AG09319 (cell line): Measurements from ENCODE around the gene PURA.

Experiments used
- DNase-seq: peaks from one replicate; pipeline ENCODE4 v3.0.0-alpha.2; 2010; ENCODE audit warnings: low read depth; ENCODE audit errors: extremely low read depth
- TF ChIP-seq, protein P1 (sequence below): IDR thresholded peaks from 2 replicates; pipeline ENCODE4 v1.5.1; 2011; ENCODE audit warnings: low read depth, mild to moderate bottlenecking, inconsistent platforms, low read length, moderate library complexity

The PURA gene

DNA sequence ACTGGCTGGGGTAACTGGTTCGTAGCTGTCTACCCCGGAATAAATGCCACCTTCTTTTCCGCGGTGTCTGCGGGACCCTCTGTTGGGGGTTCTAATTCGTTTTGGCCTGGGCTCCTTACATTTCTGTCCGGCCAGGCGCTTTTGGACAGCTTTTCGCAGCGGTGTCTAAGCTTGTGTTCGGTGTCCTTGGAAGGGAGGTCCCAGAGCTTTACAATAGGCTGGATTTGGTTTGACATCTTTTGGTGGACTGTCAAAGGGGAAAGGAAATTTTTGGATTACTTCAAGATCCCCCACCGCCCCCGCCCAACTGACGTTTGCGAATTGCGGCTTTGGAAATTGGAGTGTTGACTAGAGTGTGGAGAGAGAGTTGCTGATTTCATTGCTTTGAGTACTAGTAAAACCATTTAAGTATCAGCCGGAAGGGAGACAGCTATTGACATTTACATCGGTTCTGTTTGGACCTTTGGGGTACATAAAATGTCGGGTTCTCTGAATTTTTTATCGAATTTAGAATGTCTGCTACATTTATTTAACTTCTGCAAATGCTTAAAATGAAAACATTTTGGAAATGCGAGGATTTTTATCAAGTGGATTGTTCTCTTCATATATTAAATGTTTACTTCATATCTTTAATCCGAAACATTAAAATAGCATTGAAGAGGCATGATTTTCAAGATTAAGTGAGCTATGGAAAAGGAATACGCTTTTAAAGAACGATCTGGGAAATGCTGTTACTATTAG lies 4.7 kb upstream of the PURA start:
- no peak for DNase-seq

DNA sequence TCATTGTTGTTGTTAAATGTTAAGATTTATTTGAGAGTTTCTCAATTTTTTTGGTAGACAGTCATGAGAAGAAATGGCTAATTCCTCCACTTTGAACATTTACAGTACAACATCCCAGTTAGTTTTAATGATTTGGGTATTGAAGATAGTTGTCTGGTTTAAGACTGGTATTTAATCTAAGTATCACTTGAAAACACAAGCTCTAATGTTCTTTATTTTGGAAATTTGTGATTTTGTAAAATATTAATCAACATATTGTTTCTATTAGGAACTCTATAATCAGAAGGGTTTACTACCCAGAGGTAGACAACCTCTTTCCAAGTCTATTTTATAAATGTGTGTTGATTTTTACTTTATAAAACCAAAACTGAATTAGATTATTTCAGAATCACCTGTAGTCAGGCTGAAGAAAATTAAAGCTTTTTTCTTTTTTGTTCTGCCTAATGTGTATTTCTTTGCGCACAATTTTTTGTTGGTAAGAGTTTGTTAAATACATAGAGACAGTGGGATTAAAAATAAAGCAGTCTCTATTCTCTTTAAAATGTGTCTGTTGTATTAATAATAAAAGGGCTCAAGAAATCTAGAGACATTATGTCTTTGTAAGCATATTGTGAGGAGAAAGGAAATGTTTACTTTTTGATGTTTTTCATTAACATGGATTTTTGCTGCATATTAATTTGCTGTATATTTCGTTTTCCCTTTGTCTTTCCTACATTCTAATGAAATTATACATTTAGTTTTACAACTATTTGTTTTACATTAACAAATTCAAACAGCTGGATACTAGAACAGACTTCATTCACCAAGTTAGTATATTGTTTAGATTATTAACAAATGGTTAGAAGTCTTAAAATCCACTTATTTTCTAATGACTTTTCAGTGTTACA lies 3.9 kb upstream of the PURA start:
- TF ChIP-seq, protein P1, sequence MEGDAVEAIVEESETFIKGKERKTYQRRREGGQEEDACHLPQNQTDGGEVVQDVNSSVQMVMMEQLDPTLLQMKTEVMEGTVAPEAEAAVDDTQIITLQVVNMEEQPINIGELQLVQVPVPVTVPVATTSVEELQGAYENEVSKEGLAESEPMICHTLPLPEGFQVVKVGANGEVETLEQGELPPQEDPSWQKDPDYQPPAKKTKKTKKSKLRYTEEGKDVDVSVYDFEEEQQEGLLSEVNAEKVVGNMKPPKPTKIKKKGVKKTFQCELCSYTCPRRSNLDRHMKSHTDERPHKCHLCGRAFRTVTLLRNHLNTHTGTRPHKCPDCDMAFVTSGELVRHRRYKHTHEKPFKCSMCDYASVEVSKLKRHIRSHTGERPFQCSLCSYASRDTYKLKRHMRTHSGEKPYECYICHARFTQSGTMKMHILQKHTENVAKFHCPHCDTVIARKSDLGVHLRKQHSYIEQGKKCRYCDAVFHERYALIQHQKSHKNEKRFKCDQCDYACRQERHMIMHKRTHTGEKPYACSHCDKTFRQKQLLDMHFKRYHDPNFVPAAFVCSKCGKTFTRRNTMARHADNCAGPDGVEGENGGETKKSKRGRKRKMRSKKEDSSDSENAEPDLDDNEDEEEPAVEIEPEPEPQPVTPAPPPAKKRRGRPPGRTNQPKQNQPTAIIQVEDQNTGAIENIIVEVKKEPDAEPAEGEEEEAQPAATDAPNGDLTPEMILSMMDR = no peak
- no peak for DNase-seq

More for the DNA sequence above, 4.7 kb upstream of the PURA start:
- TF ChIP-seq, protein P1 = no peak

DNA sequence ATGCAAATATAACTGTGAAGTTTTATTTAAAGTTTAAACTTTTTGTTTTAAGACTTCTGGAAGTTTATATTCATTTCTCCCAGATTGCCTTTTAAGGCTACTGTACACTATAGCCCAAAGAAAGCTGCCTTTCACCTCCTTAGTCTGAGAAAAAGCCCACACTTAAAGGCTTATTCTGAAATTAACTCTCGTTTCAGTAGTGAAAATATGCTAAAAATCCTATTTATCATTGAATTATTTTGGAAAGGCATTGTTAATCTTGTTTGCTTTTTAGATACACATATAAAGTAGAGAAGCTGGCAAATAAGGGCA lies 3.3 kb upstream of the PURA start:
- DNase-seq = no peak
- TF ChIP-seq, protein P1 = no peak

DNA sequence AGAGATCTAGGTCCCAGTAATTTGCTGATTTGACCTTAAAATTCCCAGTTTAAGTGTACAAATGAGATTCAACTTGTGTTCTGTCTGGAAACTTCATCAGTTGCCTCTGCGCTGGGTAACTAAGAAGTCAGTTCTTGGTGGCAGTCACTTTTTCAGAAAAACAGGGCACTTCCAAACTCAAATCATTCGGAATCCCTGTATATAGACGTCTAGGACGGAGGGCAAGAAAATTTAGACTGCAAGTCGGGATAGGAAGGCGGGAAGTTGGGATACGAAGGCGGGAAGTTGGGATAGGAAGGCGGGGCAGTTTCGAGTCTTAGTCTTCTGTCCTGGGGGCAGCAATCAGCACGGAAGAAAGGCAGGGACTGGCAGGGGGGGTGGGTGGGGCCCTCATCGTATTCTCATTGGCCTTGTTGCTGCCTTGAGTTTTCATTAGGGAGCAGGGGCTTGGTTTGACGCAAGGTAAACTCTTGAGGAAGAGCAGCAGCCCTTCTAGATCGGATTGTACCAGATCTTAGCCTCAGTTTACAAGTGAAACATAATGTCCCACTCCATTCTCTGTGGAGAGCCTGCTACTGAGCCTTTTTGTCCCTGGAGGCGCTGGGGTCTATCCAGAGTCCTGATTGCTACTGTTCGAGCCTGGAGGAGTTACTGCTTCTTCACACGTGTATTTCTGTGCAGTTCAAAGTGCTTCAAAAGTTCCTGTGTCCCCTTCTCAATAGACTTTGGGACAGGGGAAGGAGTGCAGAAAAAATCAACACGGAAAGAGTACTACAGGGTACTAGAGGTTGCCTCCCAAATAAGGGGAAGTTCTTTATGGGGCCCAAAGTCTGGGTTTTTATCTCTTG lies 2.7 kb upstream of the PURA start:
- no peak for DNase-seq
- TF ChIP-seq, protein P1 = no peak

DNA sequence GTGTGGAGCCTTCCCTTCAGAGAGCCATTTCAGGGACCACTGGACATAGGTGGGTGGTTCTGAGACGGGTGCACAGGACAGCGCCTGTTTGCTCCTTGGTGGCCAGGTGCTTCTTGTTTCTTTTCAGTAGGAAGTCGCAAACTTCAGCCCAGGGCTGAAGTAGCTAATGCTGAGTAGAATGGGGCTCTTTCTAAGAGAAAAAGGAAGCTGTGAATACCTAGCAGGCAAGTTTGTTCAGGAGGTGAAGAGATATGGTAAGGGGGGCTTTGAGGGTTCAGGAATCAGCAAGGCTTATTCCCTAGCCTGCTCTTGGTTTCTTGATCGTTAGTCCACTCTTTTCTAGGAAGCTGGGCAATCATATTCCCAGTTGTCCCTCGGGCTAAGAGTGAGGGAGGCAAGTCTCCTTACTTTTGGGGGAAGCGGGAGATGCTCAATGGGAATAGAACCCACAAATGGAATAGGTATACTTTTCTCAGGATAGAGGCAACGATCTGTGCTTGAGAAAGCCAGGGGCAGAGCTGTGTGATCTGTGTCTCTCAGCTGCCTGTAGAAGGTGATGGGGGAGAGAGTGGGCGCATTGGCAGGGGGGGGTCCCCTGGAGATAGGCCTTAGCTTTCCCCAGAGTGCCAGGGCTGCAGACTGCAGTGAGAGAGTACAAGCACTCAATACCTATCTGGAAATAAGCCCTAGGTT lies 1.9 kb upstream of the PURA start:
- DNase-seq = no peak
- TF ChIP-seq, protein P1 = no peak

DNA sequence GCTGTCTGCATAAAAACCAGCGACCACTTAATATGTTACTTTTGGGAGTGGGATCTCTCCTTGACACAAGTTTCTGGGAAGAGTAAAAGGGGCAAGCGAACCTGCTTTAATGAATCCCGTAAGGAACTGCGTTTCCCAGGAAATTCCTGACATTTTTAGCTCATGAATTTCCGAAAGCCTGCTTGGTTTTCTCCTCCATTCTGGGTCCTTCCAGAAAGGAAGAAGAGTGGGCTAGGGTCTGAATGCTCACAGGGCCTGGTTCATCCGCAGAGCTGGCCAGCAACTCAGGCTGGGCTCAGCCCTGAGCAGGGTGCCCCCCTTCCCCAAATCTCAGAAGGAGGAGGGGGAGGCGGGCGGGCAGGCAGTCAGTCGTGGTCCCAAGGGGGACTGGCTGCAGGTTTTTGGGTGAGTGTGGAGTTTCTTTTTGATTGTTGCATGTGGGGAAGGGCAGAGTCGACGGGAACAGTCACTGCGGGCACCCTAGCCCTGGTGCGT lies 1.2 kb upstream of the PURA start:
- DNase-seq = no peak
- TF ChIP-seq, protein P1 = no peak
